Fibroblast of the aortic adventitia (primary cell): ENCODE measurements around the gene RPL4. TPM values are rescaled to one million over a fixed set of nuclear protein-coding genes. Genes with fewer than 3 reads are reported as not detected.

Source experiments
- DNase-seq: peaks from one replicate; pipeline ENCODE4 v3.0.0-alpha.2; 2010; ENCODE audit warnings: low read depth
- H3K4me3 ChIP-seq: 2 replicates; pipeline ENCODE4 v1.5.1; 2011; ENCODE audit warnings: low read depth, mild to moderate bottlenecking, control low read depth, low read length, moderate library complexity
- CTCF ChIP-seq: IDR thresholded peaks from 2 replicates; pipeline ENCODE4 v1.5.1; 2011; ENCODE audit warnings: mild to moderate bottlenecking, low read length, control low read depth, inconsistent platforms; ENCODE audit not compliant: insufficient read depth
- total RNA-seq: library from RNA; depleted of rRNA; stranded (reverse); fragments of >200 nt; gene quantifications from 2 replicates; pipeline ENCODE4 v1.2.3, GENCODE V29; 2012; ENCODE audit warnings: low replicate concordance

RPL4 gene
- total RNA-seq, 1 donor: 4,222 TPM

GRCh38 chr15:66491846-66492245, 12.8 kb downstream of the RPL4 start:
- H3K4me3 ChIP-seq: no peak overlapping the region
- DNase-seq: no peak
- TF ChIP-seq CTCF: no peak

GRCh38 chr15:66489179-66489791, 15.4 kb downstream of the RPL4 start:
- peak; percentile 78 for DNase-seq
- no peak for TF ChIP-seq CTCF
- no peak overlapping the region for H3K4me3 ChIP-seq

- no peak for TF ChIP-seq CTCF
- no peak for DNase-seq
- H3K4me3 ChIP-seq: no peak overlapping the region
Measured at GRCh38 chr15:66488525-66488924, 16.1 kb downstream of the RPL4 start.

GRCh38 chr15:66486887-66487286, 17.8 kb downstream of the RPL4 start:
- no peak overlapping the region for H3K4me3 ChIP-seq
- no peak for DNase-seq
- no peak for TF ChIP-seq CTCF

GRCh38 chr15:66484539-66485112, 20.0 kb downstream of the RPL4 start:
- DNase-seq: no peak
- no peak for TF ChIP-seq CTCF
- no peak overlapping the region for H3K4me3 ChIP-seq

- DNase-seq: peak; percentile 24
- no peak for TF ChIP-seq CTCF
- H3K4me3 ChIP-seq: no peak overlapping the region
Measured at GRCh38 chr15:66483131-66483566, 21.5 kb downstream of the RPL4 start.

GRCh38 chr15:66482539-66482938, 22.1 kb downstream of the RPL4 start:
- TF ChIP-seq CTCF: no peak
- DNase-seq: no peak
- no peak overlapping the region for H3K4me3 ChIP-seq
